Measurements from ENCODE around the gene PPM1F. TPM values are rescaled to one million over a fixed set of nuclear protein-coding genes. Genes with fewer than 3 reads are reported as not detected.

PPM1F gene
- total RNA-seq (10 to 100 TPM; 21.3 to 58.0 (median 27.8) TPM), polyA plus RNA-seq (10 to 100 TPM in 1 of 2 donors, 1 to 10 TPM in 1; 8.8 to 11.5 TPM), total RNA-seq (54.2 reads per million, percentile 73 among the genes with 10 or more reads in this experiment)

GRCh38 chr22:21952586-21953571 is at the start of gene PPM1F:
PPM1F (minus strand) TSS chr22:21952848; CDS start chr22:21946048, 6,800 bp downstream.
- H3K9me3 ChIP-seq (ENCODE audit: control insufficient read depth in 2 of 3, low read length in 3 of 3) = no peaks in the 10 kb centered on the region
- H3K4me3 ChIP-seq (ENCODE audit: low read length) = peak within 1 kb of the TSS; percentile 79
- peak within 1 kb of the TSS; percentile 80 to 90 (median 88) for H3K4me3 Mint-ChIP-seq
- no peaks in the 10 kb centered on the region for H3K36me3 ChIP-seq (ENCODE audit: control insufficient read depth in 2 of 3, insufficient read depth in 3 of 3, low read length in 3 of 3)
- ChIA-PET CTCF (interaction anchor here (0.7 to 5.5 kb wide), 7 partner anchors 10 to 242 kb away, joined by 3 to 63 read pairs (median 4); no protein-coding TSS in a partner anchor), POLR2A (interaction anchor here (0.7 kb wide), 2 partner anchors 13 to 15 kb away, joined by 3 read pairs; no protein-coding TSS in a partner anchor)
- DNase-seq (peak; percentile 79 to 100 (median 92)), ATAC-seq (peak; percentile 98)
- no peaks in the 10 kb centered on the region for H3K9me3 Mint-ChIP-seq
- H3K36me3 Mint-ChIP-seq = peaks cover 0 to 5% (median 0%) of the 10 kb centered on the region in 5 donors
- H3K27me3 Mint-ChIP-seq = no peaks in the 10 kb centered on the region
- peak within 1 kb of the TSS; percentile 78 for H3K27ac ChIP-seq (ENCODE audit: low read depth, low read length)
- peak within 1 kb of the TSS in 8 of 9 donors; percentile 43 to 80 (median 72) for H3K27ac Mint-ChIP-seq
- intact Hi-C loops (cut with micrococcal nuclease) = loop anchor here (2.0 to 5.0 kb wide), 4 partner anchors 14 to 240 kb away; partner anchors contain the start of genes MAPK1 (in 1 of the 2) and YPEL1 (in 1 of the 2)
- peaks cover 7% of the 10 kb centered on the region in 2 donors for H3K4me1 ChIP-seq (ENCODE audit: control insufficient read depth in 2 of 2, insufficient read depth in 2 of 2, low read length in 2 of 2)
- H3K27me3 ChIP-seq (ENCODE audit: control insufficient read depth in 2 of 2, insufficient read depth in 2 of 2, low read length in 2 of 2) = no peaks in the 10 kb centered on the region
- peaks cover 16 to 25% (median 19%) of the 10 kb centered on the region in 7 donors for H3K4me1 Mint-ChIP-seq

- Mint-ChIP-seq H3K36me3 (no peaks in the 10 kb centered on the region), H3K27ac (no peak overlapping the region), H3K27me3 (peaks cover 0 to 16% (median 11%) of the 10 kb centered on the region in 5 donors), H3K4me1 (peaks cover 0 to 2% (median 0%) of the 10 kb centered on the region in 7 donors), H3K4me3 (no peak overlapping the region), H3K9me3 (peaks cover 0 to 1% (median 0%) of the 10 kb centered on the region in 11 donors)
- POLR2A ChIA-PET = no interaction called here
- Histone ChIP-seq H3K36me3 (ENCODE audit: control insufficient read depth in 2 of 3, insufficient read depth in 3 of 3, low read length in 3 of 3) (no peaks in the 10 kb centered on the region), H3K4me1 (ENCODE audit: control insufficient read depth in 2 of 2, insufficient read depth in 2 of 2, low read length in 2 of 2) (no peaks in the 10 kb centered on the region), H3K4me3 (ENCODE audit: low read length) (no peak overlapping the region), H3K27ac (ENCODE audit: low read depth, low read length) (no peak overlapping the region), H3K27me3 (ENCODE audit: control insufficient read depth in 2 of 2, insufficient read depth in 2 of 2, low read length in 2 of 2) (no peaks in the 10 kb centered on the region), H3K9me3 (ENCODE audit: control insufficient read depth in 2 of 3, low read length in 3 of 3) (no peaks in the 10 kb centered on the region)
- DNase-seq (no peak), ATAC-seq (no peak)
- CTCF ChIA-PET = no interaction called here
- intact Hi-C loops (cut with micrococcal nuclease) = no loop called here
Measured at GRCh38 chr22:22001664-22002525, 49.2 kb upstream of the PPM1F start.

GRCh38 chr22:21998595-21999247 is 46.1 kb upstream of the PPM1F start:
- ChIA-PET CTCF (no interaction called here), POLR2A (no interaction called here)
- Histone ChIP-seq H3K27me3 (ENCODE audit: control insufficient read depth in 2 of 2, insufficient read depth in 2 of 2, low read length in 2 of 2) (no peaks in the 10 kb centered on the region), H3K9me3 (ENCODE audit: control insufficient read depth in 2 of 3, low read length in 3 of 3) (no peaks in the 10 kb centered on the region), H3K27ac (ENCODE audit: low read depth, low read length) (no peak overlapping the region), H3K36me3 (ENCODE audit: control insufficient read depth in 2 of 3, insufficient read depth in 3 of 3, low read length in 3 of 3) (no peaks in the 10 kb centered on the region), H3K4me1 (ENCODE audit: control insufficient read depth in 2 of 2, insufficient read depth in 2 of 2, low read length in 2 of 2) (no peaks in the 10 kb centered on the region), H3K4me3 (ENCODE audit: low read length) (no peak overlapping the region)
- Mint-ChIP-seq H3K9me3 (peaks cover 0 to 1% (median 0%) of the 10 kb centered on the region in 11 donors), H3K27me3 (peaks cover 0 to 16% (median 11%) of the 10 kb centered on the region in 5 donors), H3K27ac (no peak overlapping the region), H3K4me3 (no peak overlapping the region), H3K4me1 (peaks cover 0 to 4% (median 0%) of the 10 kb centered on the region in 7 donors), H3K36me3 (no peaks in the 10 kb centered on the region)
- intact Hi-C loops (cut with micrococcal nuclease) = no loop called here
- no peak for DNase-seq
- no peak for ATAC-seq

GRCh38 chr22:21996175-21996720 is 43.6 kb upstream of the PPM1F start:
- CTCF ChIA-PET = no interaction called here
- Mint-ChIP-seq H3K4me1 (peaks cover 0 to 4% (median 0%) of the 10 kb centered on the region in 7 donors), H3K27ac (no peak overlapping the region), H3K4me3 (no peak overlapping the region), H3K27me3 (peaks cover 0 to 11% (median 3%) of the 10 kb centered on the region in 5 donors), H3K9me3 (no peaks in the 10 kb centered on the region), H3K36me3 (no peaks in the 10 kb centered on the region)
- Histone ChIP-seq H3K27ac (ENCODE audit: low read depth, low read length) (no peak overlapping the region), H3K36me3 (ENCODE audit: control insufficient read depth in 2 of 3, insufficient read depth in 3 of 3, low read length in 3 of 3) (no peaks in the 10 kb centered on the region), H3K9me3 (ENCODE audit: control insufficient read depth in 2 of 3, low read length in 3 of 3) (no peaks in the 10 kb centered on the region), H3K4me1 (ENCODE audit: control insufficient read depth in 2 of 2, insufficient read depth in 2 of 2, low read length in 2 of 2) (no peaks in the 10 kb centered on the region), H3K27me3 (ENCODE audit: control insufficient read depth in 2 of 2, insufficient read depth in 2 of 2, low read length in 2 of 2) (no peaks in the 10 kb centered on the region), H3K4me3 (ENCODE audit: low read length) (no peak overlapping the region)
- ATAC-seq (no peak), DNase-seq (no peak)
- POLR2A ChIA-PET = no interaction called here
- intact Hi-C loops (cut with micrococcal nuclease) = no loop called here

GRCh38 chr22:21995660-21996059 is 43.0 kb upstream of the PPM1F start:
- Histone ChIP-seq H3K4me1 (ENCODE audit: control insufficient read depth in 2 of 2, insufficient read depth in 2 of 2, low read length in 2 of 2) (no peaks in the 10 kb centered on the region), H3K9me3 (ENCODE audit: control insufficient read depth in 2 of 3, low read length in 3 of 3) (no peaks in the 10 kb centered on the region), H3K4me3 (ENCODE audit: low read length) (no peak overlapping the region), H3K27me3 (ENCODE audit: control insufficient read depth in 2 of 2, insufficient read depth in 2 of 2, low read length in 2 of 2) (no peaks in the 10 kb centered on the region), H3K27ac (ENCODE audit: low read depth, low read length) (no peak overlapping the region), H3K36me3 (ENCODE audit: control insufficient read depth in 2 of 3, insufficient read depth in 3 of 3, low read length in 3 of 3) (no peaks in the 10 kb centered on the region)
- intact Hi-C loops (cut with micrococcal nuclease) = no loop called here
- H3K4me1 Mint-ChIP-seq = peaks cover 0 to 4% (median 0%) of the 10 kb centered on the region in 7 donors
- no peak for ATAC-seq
- no peak overlapping the region for H3K4me3 Mint-ChIP-seq
- no peaks in the 10 kb centered on the region for H3K9me3 Mint-ChIP-seq
- DNase-seq = no peak
- no peaks in the 10 kb centered on the region for H3K36me3 Mint-ChIP-seq
- CTCF ChIA-PET = no interaction called here
- peaks cover 0 to 13% (median 1%) of the 10 kb centered on the region in 5 donors for H3K27me3 Mint-ChIP-seq
- peak overlapping the region in 1 of 9 donors; percentile 12 for H3K27ac Mint-ChIP-seq
- POLR2A ChIA-PET = no interaction called here

Measured in naive thymus-derived CD4-positive, alpha-beta T cell (primary cell).